CD8-positive, alpha-beta memory T cell (primary cell): ENCODE measurements around the gene SLC39A9. TPM values are rescaled to one million over a fixed set of nuclear protein-coding genes. Genes with fewer than 3 reads are reported as not detected.

Experiments used
- CTCF ChIA-PET: fragments of 350-600 bp; sonication (Branson Sonifier 250); formaldehyde crosslinking; loops from one replicate; lab custom pipeline; 2021; ENCODE audit warnings: antibody characterized with exemption; lab: Charles Lee
- POLR2A ChIA-PET: fragments of 350-600 bp; sonication (Branson Sonifier 250); formaldehyde crosslinking; loops from one replicate; lab custom pipeline; 2021; ENCODE audit warnings: antibody characterized with exemption; lab: Charles Lee
- DNase-seq, 5 donors: peaks; one replicate each; pipeline versions ENCODE4 v3.0.0 to v3.0.0-alpha.2; 2020 to 2022; ENCODE audit warnings: mixed read lengths in 1 of 5
- H3K27ac ChIP-seq: one replicate; pipeline ENCODE4 v1.7.0; 2013; ENCODE audit warnings: low read depth, mild to moderate bottlenecking, low read length, moderate library complexity
- H3K27me3 ChIP-seq: 2 replicates; pipeline ENCODE4 v1.7.0; 2013; ENCODE audit warnings: low read length, mild to moderate bottlenecking; ENCODE audit not compliant: insufficient read depth, poor library complexity, severe bottlenecking
- H3K36me3 ChIP-seq: 2 replicates; pipeline ENCODE4 v1.7.0; 2013; ENCODE audit warnings: mild to moderate bottlenecking, low read length, moderate library complexity; ENCODE audit not compliant: insufficient read depth
- H3K4me1 ChIP-seq: 2 replicates; pipeline ENCODE4 v1.7.0; 2013; ENCODE audit warnings: mild to moderate bottlenecking, low read length, moderate library complexity; ENCODE audit not compliant: insufficient read depth
- H3K4me3 ChIP-seq: 2 replicates; pipeline ENCODE4 v1.7.0; 2013; ENCODE audit warnings: mild to moderate bottlenecking, low read length
- H3K9me3 ChIP-seq: 2 replicates; pipeline ENCODE4 v1.7.0; 2013; ENCODE audit warnings: mild to moderate bottlenecking, low read length
- H3K27ac Mint-ChIP-seq, 8 donors: one replicate each; pipeline ENCODE4 v1.8.0; 2020 to 2021; ENCODE audit warnings: mixed read lengths in 8 of 8, mild to moderate bottlenecking in 6 of 8, inconsistent platforms in 3 of 8, moderate library complexity in 3 of 8
- H3K27me3 Mint-ChIP-seq, 2 donors: one replicate each; pipeline ENCODE4 v1.8.0; 2020 to 2021; ENCODE audit warnings: mixed read lengths in 2 of 2, mild to moderate bottlenecking in 1 of 2, moderate library complexity in 1 of 2
- H3K36me3 Mint-ChIP-seq, 3 donors: one replicate each; pipeline ENCODE4 v1.8.0; 2020 to 2021; ENCODE audit warnings: mixed read lengths in 3 of 3, inconsistent platforms in 1 of 3, mild to moderate bottlenecking in 1 of 3
- H3K4me1 Mint-ChIP-seq, 3 donors: one replicate each; pipeline ENCODE4 v1.8.0; 2020 to 2021; ENCODE audit warnings: mixed read lengths in 3 of 3, inconsistent platforms in 1 of 3, mild to moderate bottlenecking in 1 of 3
- H3K4me3 Mint-ChIP-seq, 7 donors: one replicate each; pipeline ENCODE4 v1.8.0; 2020 to 2021; ENCODE audit warnings: mixed read lengths in 7 of 7, mild to moderate bottlenecking in 6 of 7, moderate library complexity in 4 of 7, inconsistent platforms in 2 of 7
- H3K9me3 Mint-ChIP-seq, 5 donors: one replicate each; pipeline ENCODE4 v1.8.0; 2020 to 2022; ENCODE audit warnings: mixed read lengths in 5 of 5, mild to moderate bottlenecking in 3 of 5, moderate library complexity in 2 of 5, inconsistent platforms in 1 of 5
- polyA plus RNA-seq: library from polyadenylated mRNA; unstranded; fragments of 300-500 nt; fragmentation: Illumina TruSeq; gene quantifications from one replicate; pipeline ENCODE4 v1.2.3, GENCODE V29; 2021
- total RNA-seq, 2 experiments: library from RNA; stranded (reverse); gene quantifications; one replicate each; pipeline ENCODE4 v1.2.3, GENCODE V29; 2021

SLC39A9 gene
- total and polyA plus RNA-seq, 3 experiments from 2014 or later: 18.9 to 53.6 (median 51.3) TPM

DNA sequence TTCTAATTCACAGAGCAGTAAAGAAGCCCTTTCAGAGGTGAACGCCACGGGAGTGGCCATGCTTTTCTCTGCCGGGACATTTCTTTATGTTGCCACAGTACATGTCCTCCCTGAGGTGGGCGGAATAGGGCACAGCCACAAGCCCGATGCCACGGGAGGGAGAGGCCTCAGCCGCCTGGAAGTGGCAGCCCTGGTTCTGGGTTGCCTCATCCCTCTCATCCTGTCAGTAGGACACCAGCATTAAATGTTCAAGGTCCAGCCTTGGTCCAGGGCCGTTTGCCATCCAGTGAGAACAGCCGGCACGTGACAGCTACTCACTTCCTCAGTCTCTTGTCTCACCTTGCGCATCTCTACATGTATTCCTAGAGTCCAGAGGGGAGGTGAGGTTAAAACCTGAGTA is 59.9 kb downstream of the SLC39A9 start:
- Histone ChIP-seq H3K9me3 (no peaks in the 10 kb centered on the region), H3K4me1 (no peaks in the 10 kb centered on the region), H3K4me3 (no peak overlapping the region), H3K36me3 (peaks cover 19% of the 10 kb centered on the region), H3K27ac (no peak overlapping the region), H3K27me3 (no peaks in the 10 kb centered on the region)
- CTCF ChIA-PET: interaction anchor here (0.8 to 3.0 kb wide), 2 partner anchors 25 to 216 kb away, joined by 3 to 18 read pairs; no protein-coding TSS in a partner anchor
- H3K9me3 Mint-ChIP-seq: no peaks in the 10 kb centered on the region
- no peak for DNase-seq
- no peaks in the 10 kb centered on the region for H3K27me3 Mint-ChIP-seq
- POLR2A ChIA-PET: no interaction called here
- peak overlapping the region in 1 of 8 donors; percentile 11 for H3K27ac Mint-ChIP-seq
- H3K36me3 Mint-ChIP-seq: peaks cover 7 to 80% (median 20%) of the 10 kb centered on the region in 3 donors
- H3K4me1 Mint-ChIP-seq: no peaks in the 10 kb centered on the region
- H3K4me3 Mint-ChIP-seq: no peak overlapping the region

DNA sequence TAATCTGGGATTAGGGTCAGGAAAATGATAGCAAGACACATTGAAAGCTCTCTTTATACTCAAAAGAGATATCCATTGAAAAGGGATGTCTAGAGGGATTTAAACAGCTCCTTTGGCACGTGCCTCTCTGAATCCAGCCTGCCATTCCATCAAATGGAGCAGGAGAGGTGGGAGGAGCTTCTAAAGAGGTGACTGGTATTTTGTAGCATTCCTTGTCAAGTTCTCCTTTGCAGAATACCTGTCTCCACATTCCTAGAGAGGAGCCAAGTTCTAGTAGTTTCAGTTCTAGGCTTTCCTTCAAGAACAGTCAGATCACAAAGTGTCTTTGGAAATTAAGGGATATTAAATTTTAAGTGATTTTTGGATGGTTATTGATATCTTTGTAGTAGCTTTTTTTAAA is 60.6 kb downstream of the SLC39A9 start:
- peaks cover 7 to 75% (median 20%) of the 10 kb centered on the region in 3 donors for H3K36me3 Mint-ChIP-seq
- no peaks in the 10 kb centered on the region for H3K9me3 Mint-ChIP-seq
- Histone ChIP-seq H3K9me3 (no peaks in the 10 kb centered on the region), H3K27ac (no peak overlapping the region), H3K27me3 (no peaks in the 10 kb centered on the region), H3K4me3 (no peak overlapping the region), H3K4me1 (no peaks in the 10 kb centered on the region), H3K36me3 (peaks cover 19% of the 10 kb centered on the region)
- ChIA-PET POLR2A (no interaction called here), CTCF (interaction anchor here (0.8 to 3.0 kb wide), 4 partner anchors 26 to 216 kb away, joined by 3 to 18 read pairs (median 4); no protein-coding TSS in a partner anchor)
- H3K27ac Mint-ChIP-seq: no peak overlapping the region
- H3K4me3 Mint-ChIP-seq: no peak overlapping the region
- no peaks in the 10 kb centered on the region for H3K27me3 Mint-ChIP-seq
- H3K4me1 Mint-ChIP-seq: no peaks in the 10 kb centered on the region
- no peak for DNase-seq

DNA sequence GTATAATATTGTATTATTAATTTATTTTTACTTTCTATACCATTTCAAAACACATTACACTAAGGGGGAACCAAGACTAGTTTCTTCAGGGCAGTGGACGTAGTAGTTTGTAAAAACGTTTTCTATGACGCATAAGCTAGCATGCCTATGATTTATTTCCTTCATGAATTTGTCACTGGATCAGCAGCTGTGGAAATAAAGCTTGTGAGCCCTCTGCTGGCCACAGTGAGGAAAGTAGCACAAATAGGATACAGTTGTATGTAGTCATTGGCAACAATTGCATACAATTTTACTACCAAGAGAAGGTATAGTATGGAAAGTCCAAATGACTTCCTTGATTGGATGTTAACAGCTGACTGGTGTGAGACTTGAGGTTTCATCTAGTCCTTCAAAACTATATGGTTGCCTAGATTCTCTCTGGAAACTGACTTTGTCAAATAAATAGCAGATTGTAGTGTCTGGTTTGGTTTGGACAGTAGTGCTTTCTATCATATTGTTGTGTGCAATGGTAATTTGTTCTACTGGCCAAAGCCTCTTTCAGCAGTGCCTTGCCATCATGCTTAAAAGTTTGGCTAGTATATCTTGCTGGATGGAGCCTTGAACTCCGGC is 61.7 kb downstream of the SLC39A9 start:
- no peaks in the 10 kb centered on the region for H3K9me3 Mint-ChIP-seq
- H3K36me3 ChIP-seq: peaks cover 19% of the 10 kb centered on the region
- CTCF ChIA-PET: interaction anchor here (0.7 to 3.0 kb wide), 5 partner anchors 64 to 331 kb away, joined by 3 to 18 read pairs (median 4); no protein-coding TSS in a partner anchor

DNA sequence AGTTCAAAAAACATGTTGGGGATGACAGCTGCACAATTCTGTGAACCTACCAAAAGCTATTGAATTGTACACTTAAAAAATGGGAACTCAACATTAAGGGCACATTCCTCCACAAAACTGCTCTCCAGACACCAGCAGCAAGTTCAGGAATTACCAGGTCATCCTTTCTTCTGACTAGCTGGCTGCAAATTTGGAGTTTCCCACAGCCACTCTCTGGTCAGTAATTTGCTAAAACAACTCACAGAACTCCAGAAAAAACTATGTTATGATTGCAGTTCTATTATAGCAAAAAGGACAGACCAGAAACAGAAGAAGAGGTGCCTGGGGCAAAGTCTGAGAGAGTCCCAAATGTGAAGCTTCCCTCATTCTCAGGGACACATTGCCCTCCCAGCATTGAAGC is 65.9 kb downstream of the SLC39A9 start:
- CTCF ChIA-PET: interaction anchor here (1.0 kb wide), 1 partner anchor 53 kb away, joined by 3 read pairs; no protein-coding TSS in a partner anchor
- H3K27me3 ChIP-seq: no peaks in the 10 kb centered on the region
- DNase-seq: no peak
- Mint-ChIP-seq H3K36me3 (peaks cover 3 to 31% (median 9%) of the 10 kb centered on the region in 3 donors), H3K27ac (no peak overlapping the region), H3K27me3 (no peaks in the 10 kb centered on the region), H3K9me3 (no peaks in the 10 kb centered on the region), H3K4me3 (no peak overlapping the region), H3K4me1 (no peaks in the 10 kb centered on the region)
- H3K36me3 ChIP-seq: no peaks in the 10 kb centered on the region
- no peak overlapping the region for H3K4me3 ChIP-seq
- H3K4me1 ChIP-seq: no peaks in the 10 kb centered on the region
- no peaks in the 10 kb centered on the region for H3K9me3 ChIP-seq
- H3K27ac ChIP-seq: no peak overlapping the region
- POLR2A ChIA-PET: no interaction called here

More for the DNA sequence above, 61.7 kb downstream of the SLC39A9 start:
- Mint-ChIP-seq H3K36me3 (peaks cover 7 to 67% (median 20%) of the 10 kb centered on the region in 3 donors), H3K27me3 (no peaks in the 10 kb centered on the region), H3K4me1 (no peaks in the 10 kb centered on the region), H3K27ac (no peak overlapping the region), H3K4me3 (no peak overlapping the region)
- H3K4me1 ChIP-seq: no peaks in the 10 kb centered on the region
- H3K27me3 ChIP-seq: no peaks in the 10 kb centered on the region
- H3K4me3 ChIP-seq: no peak overlapping the region
- H3K9me3 ChIP-seq: no peaks in the 10 kb centered on the region
- POLR2A ChIA-PET: interaction anchor here (0.7 to 0.9 kb wide), 2 partner anchors 63 to 218 kb away, joined by 3 read pairs; no protein-coding TSS in a partner anchor
- DNase-seq: peak in 4 of 5 donors; percentile 20 to 56 (median 28)
- no peak overlapping the region for H3K27ac ChIP-seq

DNA sequence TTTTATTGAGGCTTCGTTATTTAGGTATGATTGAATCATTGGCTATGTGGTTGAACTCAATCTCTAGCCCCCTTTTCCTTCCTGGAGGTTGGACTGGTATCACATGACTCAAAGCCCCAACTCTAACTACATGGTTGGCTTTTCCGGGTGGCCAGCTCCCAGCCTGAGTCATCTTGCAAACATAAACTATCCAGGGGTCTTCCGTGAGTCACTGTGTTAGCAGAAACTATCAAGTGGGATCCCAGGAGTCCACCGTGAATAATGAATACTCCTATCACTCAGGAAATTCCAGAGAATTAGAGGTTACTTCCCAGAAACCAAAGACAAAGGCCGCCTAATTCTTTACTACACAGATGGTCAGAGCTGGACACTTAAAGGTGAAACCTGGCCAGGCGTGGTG is 66.3 kb downstream of the SLC39A9 start:
- no peaks in the 10 kb centered on the region for H3K9me3 Mint-ChIP-seq
- Histone ChIP-seq H3K36me3 (no peaks in the 10 kb centered on the region), H3K9me3 (no peaks in the 10 kb centered on the region), H3K27ac (no peak overlapping the region), H3K27me3 (no peaks in the 10 kb centered on the region), H3K4me3 (no peak overlapping the region), H3K4me1 (no peaks in the 10 kb centered on the region)
- ChIA-PET POLR2A (no interaction called here), CTCF (interaction anchor here (0.7 to 1.0 kb wide), 2 partner anchors 52 to 67 kb away, joined by 3 read pairs; no protein-coding TSS in a partner anchor)
- H3K4me1 Mint-ChIP-seq: no peaks in the 10 kb centered on the region
- H3K36me3 Mint-ChIP-seq: peaks cover 3 to 28% (median 9%) of the 10 kb centered on the region in 3 donors
- H3K27ac Mint-ChIP-seq: no peak overlapping the region
- no peaks in the 10 kb centered on the region for H3K27me3 Mint-ChIP-seq
- H3K4me3 Mint-ChIP-seq: no peak overlapping the region
- no peak for DNase-seq

DNA sequence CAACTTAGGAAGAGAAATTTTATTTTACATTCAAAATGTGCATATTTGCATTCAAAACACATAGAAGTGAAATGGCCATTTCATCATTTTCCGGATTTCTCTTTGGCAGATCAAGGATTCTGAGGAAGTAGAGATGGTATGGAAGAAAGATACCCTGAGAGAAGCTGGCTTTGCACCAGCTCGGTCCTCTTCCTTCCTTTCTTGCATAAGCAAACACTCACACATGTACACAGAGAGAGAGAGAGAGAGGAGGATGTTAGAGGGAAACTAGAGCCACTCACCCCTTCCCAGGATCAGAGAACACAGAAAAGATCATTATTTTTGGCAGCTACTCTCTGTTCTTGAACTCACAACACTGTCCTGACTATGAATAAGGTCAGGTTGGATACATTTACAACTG is 70.5 kb downstream of the SLC39A9 start:
- no peak for DNase-seq
- Histone ChIP-seq H3K27me3 (no peaks in the 10 kb centered on the region), H3K36me3 (no peaks in the 10 kb centered on the region), H3K4me3 (no peak overlapping the region), H3K9me3 (no peaks in the 10 kb centered on the region), H3K27ac (no peak overlapping the region), H3K4me1 (no peaks in the 10 kb centered on the region)
- ChIA-PET POLR2A (no interaction called here), CTCF (no interaction called here)
- Mint-ChIP-seq H3K9me3 (no peaks in the 10 kb centered on the region), H3K36me3 (peaks cover 0 to 7% (median 1%) of the 10 kb centered on the region in 3 donors), H3K4me1 (no peaks in the 10 kb centered on the region), H3K4me3 (no peak overlapping the region), H3K27me3 (peaks cover 2 to 3% of the 10 kb centered on the region in 2 donors), H3K27ac (no peak overlapping the region)

DNA sequence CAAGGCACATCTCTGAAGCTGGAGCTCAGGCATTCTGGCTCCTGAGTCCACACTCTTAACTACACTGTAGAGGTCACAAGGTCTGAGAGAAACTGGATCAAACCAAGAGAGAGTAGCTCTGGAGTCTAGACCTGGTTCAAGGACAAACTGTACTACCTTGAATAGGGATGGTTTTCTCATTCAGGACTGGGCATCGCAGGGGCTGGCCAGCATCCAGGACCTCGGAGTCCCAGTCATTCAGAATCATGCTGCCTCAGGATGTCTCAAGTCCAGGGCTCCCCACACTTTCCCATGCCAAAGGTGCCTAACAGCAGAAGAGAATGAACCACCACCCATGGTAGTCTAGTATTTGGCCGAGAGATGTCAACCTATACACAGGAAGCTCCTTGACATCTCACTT is 72.9 kb downstream of the SLC39A9 start:
- H3K4me3 ChIP-seq: no peak overlapping the region
- Mint-ChIP-seq H3K9me3 (no peaks in the 10 kb centered on the region), H3K4me1 (no peaks in the 10 kb centered on the region), H3K27me3 (peaks cover 2 to 3% of the 10 kb centered on the region in 2 donors), H3K36me3 (peaks cover 0 to 7% (median 1%) of the 10 kb centered on the region in 3 donors), H3K27ac (no peak overlapping the region), H3K4me3 (no peak overlapping the region)
- ChIA-PET POLR2A (no interaction called here), CTCF (interaction anchor here (1.2 kb wide), 1 partner anchor 229 kb away, joined by 3 read pairs; no protein-coding TSS in a partner anchor)
- H3K4me1 ChIP-seq: no peaks in the 10 kb centered on the region
- no peak overlapping the region for H3K27ac ChIP-seq
- H3K9me3 ChIP-seq: no peaks in the 10 kb centered on the region
- H3K36me3 ChIP-seq: no peaks in the 10 kb centered on the region
- no peak for DNase-seq
- no peaks in the 10 kb centered on the region for H3K27me3 ChIP-seq

DNA sequence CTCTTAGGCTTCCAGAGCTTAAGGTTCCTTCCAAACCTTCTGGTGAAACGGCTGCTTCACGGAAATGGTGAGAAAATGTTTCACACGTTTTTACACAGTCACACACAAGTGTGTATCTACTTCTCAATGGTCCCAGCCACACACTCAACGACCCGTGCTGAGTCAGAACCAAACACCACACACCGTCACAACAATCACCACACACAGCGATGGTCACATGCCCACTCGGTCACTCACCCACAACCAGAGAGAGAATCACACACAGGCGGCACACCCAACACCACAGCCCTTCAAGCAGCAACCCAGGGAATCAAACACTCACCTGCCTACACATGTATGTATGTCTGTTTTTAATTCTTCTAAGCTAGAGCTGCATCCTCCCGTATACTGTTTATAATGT is 73.4 kb downstream of the SLC39A9 start:
- Histone ChIP-seq H3K36me3 (no peaks in the 10 kb centered on the region), H3K27ac (no peak overlapping the region), H3K4me3 (no peak overlapping the region), H3K4me1 (no peaks in the 10 kb centered on the region), H3K9me3 (no peaks in the 10 kb centered on the region), H3K27me3 (no peaks in the 10 kb centered on the region)
- Mint-ChIP-seq H3K4me3 (no peak overlapping the region), H3K9me3 (peaks cover 0 to 1% (median 0%) of the 10 kb centered on the region in 5 donors), H3K36me3 (peaks cover 0 to 7% (median 1%) of the 10 kb centered on the region in 3 donors), H3K27me3 (peaks cover 2 to 3% of the 10 kb centered on the region in 2 donors), H3K27ac (no peak overlapping the region), H3K4me1 (no peaks in the 10 kb centered on the region)
- ChIA-PET POLR2A (no interaction called here), CTCF (no interaction called here)
- DNase-seq: no peak
